Measurements from ENCODE around the gene PHLDA3. TPM values are rescaled to one million over a fixed set of nuclear protein-coding genes. Genes with fewer than 3 reads are reported as not detected.

The PHLDA3 gene
- polyA plus RNA-seq, 2 of the 4 experiments (the other 2 are of a cell fraction): 40.5 to 91.1 TPM

DNA sequence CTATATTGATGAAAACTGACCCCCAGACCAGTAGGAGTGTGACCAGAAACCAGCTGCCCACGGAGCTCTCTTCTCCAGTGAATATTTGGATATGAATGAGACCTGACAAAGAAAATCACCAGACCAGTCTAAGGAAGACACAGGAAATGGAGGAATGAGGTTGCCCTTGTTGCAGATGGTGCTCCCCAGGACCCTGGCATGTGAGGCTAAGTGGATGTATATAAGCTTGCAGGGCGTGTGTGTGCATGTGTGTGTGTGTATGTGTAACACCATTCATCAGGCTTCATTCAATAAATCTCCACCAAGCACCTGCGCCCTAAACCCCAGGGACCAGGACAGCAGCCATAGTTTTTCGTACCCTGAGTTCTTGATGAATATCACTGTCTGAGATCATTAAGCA lies 14.4 kb downstream of the PHLDA3 start:
- Histone ChIP-seq H3K27ac (peak overlapping the region; percentile 24 to 88; a peak in 3 of 6 replicates), H3K4me2 (no peak overlapping the region), H3K4me3 (no peak overlapping the region), H3K4me1 (peaks cover 44% of the 10 kb centered on the region), H3K9me3 (no peaks in the 10 kb centered on the region)
- FAIRE-seq (no peak), ATAC-seq (no peak), DNase-seq (ENCODE audit: low read depth in 1 of 2, low spot score in 1 of 2) (no peak)
- WGBS (ENCODE audit: missing lambda C conversion rate): 64% methylated on average over 4 of the region's 4 CpGs
- TF ChIP-seq, protein P1, sequence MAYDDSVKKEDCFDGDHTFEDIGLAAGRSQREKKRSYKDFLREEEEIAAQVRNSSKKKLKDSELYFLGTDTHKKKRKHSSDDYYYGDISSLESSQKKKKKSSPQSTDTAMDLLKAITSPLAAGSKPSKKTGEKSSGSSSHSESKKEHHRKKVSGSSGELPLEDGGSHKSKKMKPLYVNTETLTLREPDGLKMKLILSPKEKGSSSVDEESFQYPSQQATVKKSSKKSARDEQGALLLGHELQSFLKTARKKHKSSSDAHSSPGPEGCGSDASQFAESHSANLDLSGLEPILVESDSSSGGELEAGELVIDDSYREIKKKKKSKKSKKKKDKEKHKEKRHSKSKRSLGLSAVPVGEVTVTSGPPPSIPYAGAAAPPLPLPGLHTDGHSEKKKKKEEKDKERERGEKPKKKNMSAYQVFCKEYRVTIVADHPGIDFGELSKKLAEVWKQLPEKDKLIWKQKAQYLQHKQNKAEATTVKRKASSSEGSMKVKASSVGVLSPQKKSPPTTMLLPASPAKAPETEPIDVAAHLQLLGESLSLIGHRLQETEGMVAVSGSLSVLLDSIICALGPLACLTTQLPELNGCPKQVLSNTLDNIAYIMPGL (CRISPR knock-in tag; IDR thresholded peaks at IDR 0.05; ENCODE audit: borderline replicate concordance): no peak
- TF ChIP-seq, protein P2, sequence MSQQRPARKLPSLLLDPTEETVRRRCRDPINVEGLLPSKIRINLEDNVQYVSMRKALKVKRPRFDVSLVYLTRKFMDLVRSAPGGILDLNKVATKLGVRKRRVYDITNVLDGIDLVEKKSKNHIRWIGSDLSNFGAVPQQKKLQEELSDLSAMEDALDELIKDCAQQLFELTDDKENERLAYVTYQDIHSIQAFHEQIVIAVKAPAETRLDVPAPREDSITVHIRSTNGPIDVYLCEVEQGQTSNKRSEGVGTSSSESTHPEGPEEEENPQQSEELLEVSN (IDR thresholded peaks at IDR 0.05; ENCODE audit: borderline replicate concordance, low read depth): no peak
- TF ChIP-seq NFE2L2 (conservative IDR thresholded peaks at IDR 0.05; ENCODE audit: low read length): no peak
- TF ChIP-seq, protein P3, sequence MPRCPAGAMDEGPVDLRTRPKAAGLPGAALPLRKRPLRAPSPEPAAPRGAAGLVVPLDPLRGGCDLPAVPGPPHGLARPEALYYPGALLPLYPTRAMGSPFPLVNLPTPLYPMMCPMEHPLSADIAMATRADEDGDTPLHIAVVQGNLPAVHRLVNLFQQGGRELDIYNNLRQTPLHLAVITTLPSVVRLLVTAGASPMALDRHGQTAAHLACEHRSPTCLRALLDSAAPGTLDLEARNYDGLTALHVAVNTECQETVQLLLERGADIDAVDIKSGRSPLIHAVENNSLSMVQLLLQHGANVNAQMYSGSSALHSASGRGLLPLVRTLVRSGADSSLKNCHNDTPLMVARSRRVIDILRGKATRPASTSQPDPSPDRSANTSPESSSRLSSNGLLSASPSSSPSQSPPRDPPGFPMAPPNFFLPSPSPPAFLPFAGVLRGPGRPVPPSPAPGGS (IDR thresholded peaks at IDR 0.05): no peak
- no peak for TF ChIP-seq RCOR1 (IDR thresholded peaks at IDR 0.05; ENCODE audit: low read depth, low read length)
- TF ChIP-seq NPAS2 (CRISPR knock-in tag; IDR thresholded peaks at IDR 0.05; ENCODE audit: borderline replicate concordance): no peak
- no peak for TF ChIP-seq ESRRA (IDR thresholded peaks at IDR 0.05; ENCODE audit: borderline replicate concordance, low read length)
- no peak for TF ChIP-seq NR3C1 (IDR thresholded peaks at IDR 0.05)
- no peak for TF ChIP-seq ZFP36 (IDR thresholded peaks at IDR 0.05; ENCODE audit: borderline replicate concordance, partially characterized antibody)
- no peak for TF ChIP-seq RARB (CRISPR knock-in tag; IDR thresholded peaks at IDR 0.05)
- TF ChIP-seq PHF8 (IDR thresholded peaks at IDR 0.05; ENCODE audit: borderline replicate concordance, low read depth): no peak
- TF ChIP-seq JUN (IDR thresholded peaks at IDR 0.05): no peak
- no peak for TF ChIP-seq KDM1A (IDR thresholded peaks at IDR 0.05; ENCODE audit: low read depth)
- TF ChIP-seq TP53 (CRISPR knock-in tag; IDR thresholded peaks at IDR 0.05): no peak
- POLR2A ChIA-PET: no interaction called here
- CTCF ChIA-PET: interaction anchor here (0.7 to 20.2 kb wide), 7 partner anchors 11 to 55 kb away, joined by 3 to 376 read pairs (median 17); partner anchors contain the start of genes CSRP1 and PHLDA3

DNA sequence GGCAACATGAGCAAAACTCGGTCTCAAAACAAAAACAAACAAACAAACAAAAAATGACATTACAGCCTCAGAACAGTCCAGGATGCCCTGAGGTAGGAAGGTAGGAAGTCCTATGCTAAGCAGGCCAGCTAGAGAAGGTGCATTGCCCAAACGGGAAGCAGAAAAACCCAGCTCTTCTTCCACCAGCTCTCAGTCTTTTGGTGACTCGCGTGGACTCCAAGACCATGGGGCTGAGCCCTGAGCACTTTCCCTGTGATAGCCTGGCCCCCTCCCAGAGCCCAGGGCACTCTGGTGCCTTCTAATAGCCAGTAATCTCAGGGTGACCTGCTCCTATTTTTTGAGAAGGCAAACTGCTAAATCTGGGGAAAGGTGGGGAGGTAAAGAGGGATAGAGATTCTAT lies 16.1 kb downstream of the PHLDA3 start:
- DNase-seq (ENCODE audit: low read depth in 1 of 2, low spot score in 1 of 2): no peak
- WGBS (ENCODE audit: missing lambda C conversion rate): 58% methylated on average over 4 of the region's 4 CpGs
- TF ChIP-seq POLR2AphosphoS2 (conservative IDR thresholded peaks at IDR 0.05; ENCODE audit: low read length) (no peak), EHF (CRISPR knock-in tag; IDR thresholded peaks at IDR 0.05) (no peak), HOXA7 (CRISPR knock-in tag; IDR thresholded peaks at IDR 0.05) (no peak), RCOR1 (IDR thresholded peaks at IDR 0.05; ENCODE audit: low read depth, low read length) (no peak), MYC (IDR thresholded peaks at IDR 0.05; ENCODE audit: borderline replicate concordance, low read length) (no peak), NR3C1 (IDR thresholded peaks at IDR 0.05) (no peak), KDM5A (IDR thresholded peaks at IDR 0.05) (no peak), TFCP2L1 (CRISPR knock-in tag; IDR thresholded peaks at IDR 0.05) (no peak), RARB (CRISPR knock-in tag; IDR thresholded peaks at IDR 0.05) (no peak), CBX8 (IDR thresholded peaks at IDR 0.05) (no peak), EHMT2 (IDR thresholded peaks at IDR 0.05; ENCODE audit: low read depth) (no peak), KDM1A (IDR thresholded peaks at IDR 0.05; ENCODE audit: low read depth) (no peak), FOXS1 (CRISPR knock-in tag; IDR thresholded peaks at IDR 0.05) (no peak)
- TF ChIP-seq, protein P4, sequence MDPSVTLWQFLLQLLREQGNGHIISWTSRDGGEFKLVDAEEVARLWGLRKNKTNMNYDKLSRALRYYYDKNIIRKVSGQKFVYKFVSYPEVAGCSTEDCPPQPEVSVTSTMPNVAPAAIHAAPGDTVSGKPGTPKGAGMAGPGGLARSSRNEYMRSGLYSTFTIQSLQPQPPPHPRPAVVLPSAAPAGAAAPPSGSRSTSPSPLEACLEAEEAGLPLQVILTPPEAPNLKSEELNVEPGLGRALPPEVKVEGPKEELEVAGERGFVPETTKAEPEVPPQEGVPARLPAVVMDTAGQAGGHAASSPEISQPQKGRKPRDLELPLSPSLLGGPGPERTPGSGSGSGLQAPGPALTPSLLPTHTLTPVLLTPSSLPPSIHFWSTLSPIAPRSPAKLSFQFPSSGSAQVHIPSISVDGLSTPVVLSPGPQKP (IDR thresholded peaks at IDR 0.05; ENCODE audit: low read depth, low read length): no peak
- TF ChIP-seq, protein P5, sequence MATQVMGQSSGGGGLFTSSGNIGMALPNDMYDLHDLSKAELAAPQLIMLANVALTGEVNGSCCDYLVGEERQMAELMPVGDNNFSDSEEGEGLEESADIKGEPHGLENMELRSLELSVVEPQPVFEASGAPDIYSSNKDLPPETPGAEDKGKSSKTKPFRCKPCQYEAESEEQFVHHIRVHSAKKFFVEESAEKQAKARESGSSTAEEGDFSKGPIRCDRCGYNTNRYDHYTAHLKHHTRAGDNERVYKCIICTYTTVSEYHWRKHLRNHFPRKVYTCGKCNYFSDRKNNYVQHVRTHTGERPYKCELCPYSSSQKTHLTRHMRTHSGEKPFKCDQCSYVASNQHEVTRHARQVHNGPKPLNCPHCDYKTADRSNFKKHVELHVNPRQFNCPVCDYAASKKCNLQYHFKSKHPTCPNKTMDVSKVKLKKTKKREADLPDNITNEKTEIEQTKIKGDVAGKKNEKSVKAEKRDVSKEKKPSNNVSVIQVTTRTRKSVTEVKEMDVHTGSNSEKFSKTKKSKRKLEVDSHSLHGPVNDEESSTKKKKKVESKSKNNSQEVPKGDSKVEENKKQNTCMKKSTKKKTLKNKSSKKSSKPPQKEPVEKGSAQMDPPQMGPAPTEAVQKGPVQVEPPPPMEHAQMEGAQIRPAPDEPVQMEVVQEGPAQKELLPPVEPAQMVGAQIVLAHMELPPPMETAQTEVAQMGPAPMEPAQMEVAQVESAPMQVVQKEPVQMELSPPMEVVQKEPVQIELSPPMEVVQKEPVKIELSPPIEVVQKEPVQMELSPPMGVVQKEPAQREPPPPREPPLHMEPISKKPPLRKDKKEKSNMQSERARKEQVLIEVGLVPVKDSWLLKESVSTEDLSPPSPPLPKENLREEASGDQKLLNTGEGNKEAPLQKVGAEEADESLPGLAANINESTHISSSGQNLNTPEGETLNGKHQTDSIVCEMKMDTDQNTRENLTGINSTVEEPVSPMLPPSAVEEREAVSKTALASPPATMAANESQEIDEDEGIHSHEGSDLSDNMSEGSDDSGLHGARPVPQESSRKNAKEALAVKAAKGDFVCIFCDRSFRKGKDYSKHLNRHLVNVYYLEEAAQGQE (IDR thresholded peaks at IDR 0.05): no peak
- TF ChIP-seq, protein P6, sequence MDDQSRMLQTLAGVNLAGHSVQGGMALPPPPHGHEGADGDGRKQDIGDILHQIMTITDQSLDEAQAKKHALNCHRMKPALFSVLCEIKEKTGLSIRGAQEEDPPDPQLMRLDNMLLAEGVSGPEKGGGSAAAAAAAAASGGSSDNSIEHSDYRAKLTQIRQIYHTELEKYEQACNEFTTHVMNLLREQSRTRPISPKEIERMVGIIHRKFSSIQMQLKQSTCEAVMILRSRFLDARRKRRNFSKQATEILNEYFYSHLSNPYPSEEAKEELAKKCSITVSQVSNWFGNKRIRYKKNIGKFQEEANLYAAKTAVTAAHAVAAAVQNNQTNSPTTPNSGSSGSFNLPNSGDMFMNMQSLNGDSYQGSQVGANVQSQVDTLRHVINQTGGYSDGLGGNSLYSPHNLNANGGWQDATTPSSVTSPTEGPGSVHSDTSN (IDR thresholded peaks at IDR 0.05): no peak
- TF ChIP-seq, protein P7, sequence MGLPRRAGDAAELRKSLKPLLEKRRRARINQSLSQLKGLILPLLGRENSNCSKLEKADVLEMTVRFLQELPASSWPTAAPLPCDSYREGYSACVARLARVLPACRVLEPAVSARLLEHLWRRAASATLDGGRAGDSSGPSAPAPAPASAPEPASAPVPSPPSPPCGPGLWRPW (IDR thresholded peaks at IDR 0.05): no peak
- TF ChIP-seq, protein P8, sequence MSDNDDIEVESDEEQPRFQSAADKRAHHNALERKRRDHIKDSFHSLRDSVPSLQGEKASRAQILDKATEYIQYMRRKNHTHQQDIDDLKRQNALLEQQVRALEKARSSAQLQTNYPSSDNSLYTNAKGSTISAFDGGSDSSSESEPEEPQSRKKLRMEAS (IDR thresholded peaks at IDR 0.05): no peak

More for the DNA sequence above, 16.1 kb downstream of the PHLDA3 start:
- Histone ChIP-seq H3K4me3 (no peak overlapping the region), H3K4me1 (peaks cover 51% of the 10 kb centered on the region), H3K27ac (peak overlapping the region in 1 of 2 experiments; percentile 37; a peak in 2 of 6 replicates), H3K4me2 (no peak overlapping the region), H3K9me3 (no peaks in the 10 kb centered on the region)
- ATAC-seq (no peak), FAIRE-seq (no peak)
- CTCF ChIA-PET: interaction anchor here (1.5 to 20.2 kb wide), 4 partner anchors 10 to 57 kb away, joined by 6 to 376 read pairs (median 276); partner anchors contain the start of genes CSRP1 and PHLDA3
- POLR2A ChIA-PET: no interaction called here

Measured in A549 (cell line).